ENCODE measurements around the gene BNC2.

The BNC2 gene

DNA sequence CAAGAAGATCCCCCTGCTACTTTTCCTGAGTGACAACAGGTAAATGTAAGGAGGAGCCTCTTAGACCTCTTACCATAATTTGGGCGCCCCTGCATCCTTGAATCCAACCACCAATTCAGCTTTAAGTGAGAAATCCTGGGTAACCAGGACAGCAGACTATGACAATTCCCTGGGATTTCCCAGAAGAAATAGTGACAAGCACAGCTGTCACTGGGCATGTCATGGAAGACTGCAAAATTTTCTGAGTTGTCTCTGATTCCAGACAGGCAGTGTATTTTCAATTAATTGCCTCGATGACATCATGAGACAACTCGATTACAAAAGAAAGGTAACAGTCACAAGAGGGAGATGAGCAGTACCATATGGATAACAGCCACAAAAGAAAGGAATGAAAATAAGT lies 256.9 kb downstream of the BNC2 start:
- Histone ChIP-seq H3K9me3 (ENCODE audit: control insufficient read depth, low read length) (no peaks in the 10 kb centered on the region), H3K9ac (ENCODE audit: low read length) (no peak overlapping the region), H3K4me3 (ENCODE audit: low read length) (no peak overlapping the region), H3K36me3 (ENCODE audit: control insufficient read depth, insufficient read depth, low read length) (no peaks in the 10 kb centered on the region), H3K4me1 (ENCODE audit: control insufficient read depth, insufficient read depth, low read length) (no peaks in the 10 kb centered on the region), H3K27me3 (ENCODE audit: control insufficient read depth, insufficient read depth, low read length) (no peaks in the 10 kb centered on the region)

GRCh38 chr9:16613051-16613450 lies 257.4 kb downstream of the BNC2 start:
- Histone ChIP-seq H3K9ac (ENCODE audit: low read length) (no peak overlapping the region), H3K9me3 (ENCODE audit: control insufficient read depth, low read length) (no peaks in the 10 kb centered on the region), H3K4me3 (ENCODE audit: low read length) (no peak overlapping the region), H3K4me1 (ENCODE audit: control insufficient read depth, insufficient read depth, low read length) (no peaks in the 10 kb centered on the region), H3K36me3 (ENCODE audit: control insufficient read depth, insufficient read depth, low read length) (no peaks in the 10 kb centered on the region), H3K27me3 (ENCODE audit: control insufficient read depth, insufficient read depth, low read length) (no peaks in the 10 kb centered on the region)

DNA sequence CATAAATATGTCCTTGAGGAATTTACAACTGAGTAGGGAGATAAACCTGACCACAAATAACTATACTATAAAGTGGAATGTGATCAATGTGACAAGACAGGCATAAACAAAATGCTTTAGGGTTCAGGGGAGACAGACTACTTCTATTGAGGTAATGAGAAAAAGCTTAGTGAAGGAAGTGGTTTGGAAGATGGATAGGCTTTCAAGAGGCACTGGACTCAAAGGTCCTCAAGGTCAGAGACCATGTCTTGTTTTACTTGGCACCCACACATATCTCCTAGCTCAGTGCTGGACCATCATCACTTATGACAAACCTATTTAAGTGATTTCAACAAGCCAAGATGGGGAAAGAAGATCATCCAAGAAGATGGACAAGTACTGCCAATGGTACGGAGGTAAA lies 257.8 kb downstream of the BNC2 start:
- no peaks in the 10 kb centered on the region for H3K9me3 ChIP-seq (ENCODE audit: control insufficient read depth, low read length)
- no peaks in the 10 kb centered on the region for H3K36me3 ChIP-seq (ENCODE audit: control insufficient read depth, insufficient read depth, low read length)
- no peaks in the 10 kb centered on the region for H3K27me3 ChIP-seq (ENCODE audit: control insufficient read depth, insufficient read depth, low read length)
- no peaks in the 10 kb centered on the region for H3K4me1 ChIP-seq (ENCODE audit: control insufficient read depth, insufficient read depth, low read length)
- no peak overlapping the region for H3K9ac ChIP-seq (ENCODE audit: low read length)
- H3K4me3 ChIP-seq (ENCODE audit: low read length), result no peak overlapping the region

DNA sequence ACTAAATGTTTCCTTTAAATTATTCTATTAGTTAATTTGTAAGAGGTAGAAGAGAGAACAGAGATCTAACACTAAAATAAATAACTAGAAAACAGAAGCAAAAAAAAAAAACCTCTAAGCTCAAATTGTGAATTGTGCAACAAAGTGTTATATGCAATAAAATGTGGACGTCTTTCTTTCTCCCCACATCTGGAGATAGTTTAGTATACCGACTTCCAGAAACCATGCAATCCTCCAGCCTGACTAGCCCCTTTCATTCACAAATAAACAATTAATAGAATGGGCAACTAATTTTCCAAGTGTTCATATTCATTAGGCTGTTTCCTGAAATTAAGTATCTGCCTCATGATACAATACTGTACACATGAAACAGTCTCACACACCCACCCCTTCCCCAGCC lies 258.5 kb downstream of the BNC2 start:
- Histone ChIP-seq H3K9ac (ENCODE audit: low read length) (no peak overlapping the region), H3K36me3 (ENCODE audit: control insufficient read depth, insufficient read depth, low read length) (no peaks in the 10 kb centered on the region), H3K9me3 (ENCODE audit: control insufficient read depth, low read length) (no peaks in the 10 kb centered on the region), H3K4me1 (ENCODE audit: control insufficient read depth, insufficient read depth, low read length) (no peaks in the 10 kb centered on the region), H3K4me3 (ENCODE audit: low read length) (no peak overlapping the region), H3K27me3 (ENCODE audit: control insufficient read depth, insufficient read depth, low read length) (no peaks in the 10 kb centered on the region)

DNA sequence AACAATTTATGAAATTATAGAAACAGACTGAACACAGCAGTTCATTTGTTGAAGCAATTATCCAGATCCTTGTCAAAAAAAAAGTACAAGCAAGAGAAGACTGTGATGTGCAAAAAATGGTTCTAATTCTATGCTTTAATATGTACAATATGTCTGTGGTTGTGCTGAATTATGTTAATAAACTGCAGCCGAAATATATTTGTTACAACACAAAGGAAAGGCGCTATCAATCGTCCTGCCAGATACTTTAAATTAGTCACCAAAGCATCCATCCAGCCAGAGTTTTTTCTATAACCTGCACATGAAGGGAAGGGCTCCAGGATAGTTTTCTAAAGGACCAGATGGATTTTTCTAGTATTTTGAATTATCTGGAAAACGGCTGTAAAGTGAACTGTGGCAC lies 259.5 kb downstream of the BNC2 start:
- no peak overlapping the region for H3K9ac ChIP-seq (ENCODE audit: low read length)
- no peaks in the 10 kb centered on the region for H3K36me3 ChIP-seq (ENCODE audit: control insufficient read depth, insufficient read depth, low read length)
- H3K9me3 ChIP-seq (ENCODE audit: control insufficient read depth, low read length), result no peaks in the 10 kb centered on the region
- no peaks in the 10 kb centered on the region for H3K27me3 ChIP-seq (ENCODE audit: control insufficient read depth, insufficient read depth, low read length)
- H3K4me3 ChIP-seq (ENCODE audit: low read length), result no peak overlapping the region
- H3K4me1 ChIP-seq (ENCODE audit: control insufficient read depth, insufficient read depth, low read length), result no peaks in the 10 kb centered on the region

DNA sequence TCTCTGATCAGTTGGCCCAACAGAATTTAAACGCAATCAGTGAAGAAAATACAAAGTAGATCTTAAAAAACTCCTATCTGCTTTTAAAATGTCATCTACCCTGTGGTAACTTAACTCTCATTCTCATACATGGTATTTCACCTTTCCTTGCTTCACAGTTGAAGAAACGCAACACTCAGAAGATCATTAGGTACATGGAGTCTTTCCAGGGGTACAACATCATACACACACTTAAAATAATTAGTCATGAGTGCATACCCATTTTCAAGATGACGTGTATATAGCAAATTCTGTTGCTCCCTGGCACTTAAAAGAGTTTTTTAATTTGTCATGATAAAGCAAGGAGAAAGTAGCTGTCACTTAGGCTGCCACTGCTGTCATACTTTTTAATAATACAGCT lies 259.9 kb downstream of the BNC2 start:
- Histone ChIP-seq H3K9ac (ENCODE audit: low read length) (no peak overlapping the region), H3K27me3 (ENCODE audit: control insufficient read depth, insufficient read depth, low read length) (no peaks in the 10 kb centered on the region), H3K36me3 (ENCODE audit: control insufficient read depth, insufficient read depth, low read length) (no peaks in the 10 kb centered on the region), H3K9me3 (ENCODE audit: control insufficient read depth, low read length) (no peaks in the 10 kb centered on the region), H3K4me3 (ENCODE audit: low read length) (no peak overlapping the region), H3K4me1 (ENCODE audit: control insufficient read depth, insufficient read depth, low read length) (no peaks in the 10 kb centered on the region)

DNA sequence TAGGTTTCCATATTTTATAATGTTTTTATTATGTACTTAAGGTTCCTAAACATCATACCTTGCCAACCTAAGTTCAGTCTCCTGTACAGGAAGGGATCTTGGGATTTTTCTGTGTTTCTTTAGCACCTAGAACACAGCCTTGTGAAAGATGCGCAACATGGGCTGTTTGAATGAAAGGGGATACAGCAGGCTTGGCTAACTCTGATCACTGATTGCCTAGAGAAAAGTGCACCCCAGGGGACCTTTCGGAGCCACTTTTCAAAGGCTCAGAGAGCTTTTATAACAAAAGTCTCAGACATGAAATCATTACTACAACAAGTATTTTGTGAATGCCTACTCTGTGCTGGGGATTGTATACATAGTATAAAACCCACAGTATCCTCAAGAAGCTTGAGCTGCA lies 261.6 kb downstream of the BNC2 start:
- Histone ChIP-seq H3K4me1 (ENCODE audit: control insufficient read depth, insufficient read depth, low read length) (no peaks in the 10 kb centered on the region), H3K9me3 (ENCODE audit: control insufficient read depth, low read length) (no peaks in the 10 kb centered on the region), H3K4me3 (ENCODE audit: low read length) (no peak overlapping the region), H3K27me3 (ENCODE audit: control insufficient read depth, insufficient read depth, low read length) (no peaks in the 10 kb centered on the region), H3K9ac (ENCODE audit: low read length) (no peak overlapping the region), H3K36me3 (ENCODE audit: control insufficient read depth, insufficient read depth, low read length) (no peaks in the 10 kb centered on the region)

- Histone ChIP-seq H3K9me3 (ENCODE audit: control insufficient read depth, low read length) (no peaks in the 10 kb centered on the region), H3K4me3 (ENCODE audit: low read length) (no peak overlapping the region), H3K36me3 (ENCODE audit: control insufficient read depth, insufficient read depth, low read length) (no peaks in the 10 kb centered on the region), H3K4me1 (ENCODE audit: control insufficient read depth, insufficient read depth, low read length) (no peaks in the 10 kb centered on the region), H3K27me3 (ENCODE audit: control insufficient read depth, insufficient read depth, low read length) (no peaks in the 10 kb centered on the region), H3K9ac (ENCODE audit: low read length) (no peak overlapping the region)
Observed at GRCh38 chr9:16602494-16602893, 268.0 kb downstream of the BNC2 start.

GRCh38 chr9:16601991-16602390 lies 268.5 kb downstream of the BNC2 start:
- H3K4me3 ChIP-seq (ENCODE audit: low read length), result no peak overlapping the region
- H3K27me3 ChIP-seq (ENCODE audit: control insufficient read depth, insufficient read depth, low read length), result no peaks in the 10 kb centered on the region
- no peaks in the 10 kb centered on the region for H3K9me3 ChIP-seq (ENCODE audit: control insufficient read depth, low read length)

DNA sequence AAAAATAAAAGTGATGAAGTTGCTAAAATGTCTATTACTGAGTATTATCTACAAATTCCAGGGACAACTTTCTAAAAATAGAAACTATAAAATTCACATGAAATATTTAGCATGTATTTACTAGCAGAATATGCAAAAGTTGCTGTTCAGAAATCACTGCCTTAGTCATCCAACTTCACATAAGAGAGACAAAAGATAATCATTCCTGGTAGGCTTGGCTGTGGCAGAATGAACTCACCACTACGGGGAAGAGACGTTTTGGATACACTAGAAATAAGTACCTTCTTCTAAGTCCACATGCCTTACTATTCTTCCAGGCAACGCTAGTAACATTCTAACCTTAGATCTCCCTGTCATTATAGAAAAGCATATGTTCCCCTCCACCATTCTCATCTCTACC lies 272.2 kb downstream of the BNC2 start:
- no peaks in the 10 kb centered on the region for H3K27me3 ChIP-seq (ENCODE audit: control insufficient read depth, insufficient read depth, low read length)
- H3K9me3 ChIP-seq (ENCODE audit: control insufficient read depth, low read length), result no peaks in the 10 kb centered on the region
- H3K4me1 ChIP-seq (ENCODE audit: control insufficient read depth, insufficient read depth, low read length), result no peaks in the 10 kb centered on the region
- H3K36me3 ChIP-seq (ENCODE audit: control insufficient read depth, insufficient read depth, low read length), result no peaks in the 10 kb centered on the region
- H3K9ac ChIP-seq (ENCODE audit: low read length), result no peak overlapping the region
- no peak overlapping the region for H3K4me3 ChIP-seq (ENCODE audit: low read length)

More at GRCh38 chr9:16601991-16602390, 268.5 kb downstream of the BNC2 start:
- Histone ChIP-seq H3K9ac (ENCODE audit: low read length) (no peak overlapping the region), H3K4me1 (ENCODE audit: control insufficient read depth, insufficient read depth, low read length) (no peaks in the 10 kb centered on the region), H3K36me3 (ENCODE audit: control insufficient read depth, insufficient read depth, low read length) (no peaks in the 10 kb centered on the region)

DNA sequence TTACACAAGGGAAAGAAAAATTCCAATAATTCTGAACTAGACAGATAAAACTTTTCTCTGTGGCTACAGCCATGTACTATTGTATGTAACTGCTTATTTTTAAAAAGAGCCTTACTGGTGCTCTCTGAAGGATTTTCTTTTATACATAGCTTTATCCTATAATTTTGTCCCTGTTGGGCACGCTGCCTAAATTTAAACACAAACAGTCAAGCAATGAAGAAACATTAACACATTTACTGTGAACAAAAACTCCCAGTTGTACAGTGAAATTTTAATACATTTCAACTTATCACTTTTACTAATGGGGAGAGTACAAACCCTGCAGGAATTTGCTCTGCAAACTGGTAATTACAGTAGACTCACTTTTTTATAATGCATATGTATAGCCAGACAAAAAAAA lies 273.3 kb downstream of the BNC2 start:
- Histone ChIP-seq H3K27me3 (ENCODE audit: control insufficient read depth, insufficient read depth, low read length) (no peaks in the 10 kb centered on the region), H3K9ac (ENCODE audit: low read length) (no peak overlapping the region), H3K9me3 (ENCODE audit: control insufficient read depth, low read length) (no peaks in the 10 kb centered on the region)

GRCh38 chr9:16595227-16595626 lies 275.2 kb downstream of the BNC2 start:
- H3K4me1 ChIP-seq (ENCODE audit: control insufficient read depth, insufficient read depth, low read length), result no peaks in the 10 kb centered on the region
- no peaks in the 10 kb centered on the region for H3K36me3 ChIP-seq (ENCODE audit: control insufficient read depth, insufficient read depth, low read length)
- H3K27me3 ChIP-seq (ENCODE audit: control insufficient read depth, insufficient read depth, low read length), result no peaks in the 10 kb centered on the region
- H3K9ac ChIP-seq (ENCODE audit: low read length), result no peak overlapping the region
- H3K9me3 ChIP-seq (ENCODE audit: control insufficient read depth, low read length), result no peaks in the 10 kb centered on the region
- H3K4me3 ChIP-seq (ENCODE audit: low read length), result no peak overlapping the region

More for the DNA sequence above, 273.3 kb downstream of the BNC2 start:
- Histone ChIP-seq H3K4me1 (ENCODE audit: control insufficient read depth, insufficient read depth, low read length) (no peaks in the 10 kb centered on the region), H3K36me3 (ENCODE audit: control insufficient read depth, insufficient read depth, low read length) (no peaks in the 10 kb centered on the region), H3K4me3 (ENCODE audit: low read length) (no peak overlapping the region)

- H3K27me3 ChIP-seq (ENCODE audit: control insufficient read depth, insufficient read depth, low read length), result no peaks in the 10 kb centered on the region
- no peak overlapping the region for H3K9ac ChIP-seq (ENCODE audit: low read length)
Observed at GRCh38 chr9:16594787-16595186, 275.7 kb downstream of the BNC2 start.

More at GRCh38 chr9:16594787-16595186, 275.7 kb downstream of the BNC2 start:
- no peaks in the 10 kb centered on the region for H3K9me3 ChIP-seq (ENCODE audit: control insufficient read depth, low read length)
- H3K4me1 ChIP-seq (ENCODE audit: control insufficient read depth, insufficient read depth, low read length), result no peaks in the 10 kb centered on the region
- H3K36me3 ChIP-seq (ENCODE audit: control insufficient read depth, insufficient read depth, low read length), result no peaks in the 10 kb centered on the region
- no peak overlapping the region for H3K4me3 ChIP-seq (ENCODE audit: low read length)

All from mucosa of stomach (tissue), 1 donor.